ENCODE data around the gene DOK7.

DNA sequence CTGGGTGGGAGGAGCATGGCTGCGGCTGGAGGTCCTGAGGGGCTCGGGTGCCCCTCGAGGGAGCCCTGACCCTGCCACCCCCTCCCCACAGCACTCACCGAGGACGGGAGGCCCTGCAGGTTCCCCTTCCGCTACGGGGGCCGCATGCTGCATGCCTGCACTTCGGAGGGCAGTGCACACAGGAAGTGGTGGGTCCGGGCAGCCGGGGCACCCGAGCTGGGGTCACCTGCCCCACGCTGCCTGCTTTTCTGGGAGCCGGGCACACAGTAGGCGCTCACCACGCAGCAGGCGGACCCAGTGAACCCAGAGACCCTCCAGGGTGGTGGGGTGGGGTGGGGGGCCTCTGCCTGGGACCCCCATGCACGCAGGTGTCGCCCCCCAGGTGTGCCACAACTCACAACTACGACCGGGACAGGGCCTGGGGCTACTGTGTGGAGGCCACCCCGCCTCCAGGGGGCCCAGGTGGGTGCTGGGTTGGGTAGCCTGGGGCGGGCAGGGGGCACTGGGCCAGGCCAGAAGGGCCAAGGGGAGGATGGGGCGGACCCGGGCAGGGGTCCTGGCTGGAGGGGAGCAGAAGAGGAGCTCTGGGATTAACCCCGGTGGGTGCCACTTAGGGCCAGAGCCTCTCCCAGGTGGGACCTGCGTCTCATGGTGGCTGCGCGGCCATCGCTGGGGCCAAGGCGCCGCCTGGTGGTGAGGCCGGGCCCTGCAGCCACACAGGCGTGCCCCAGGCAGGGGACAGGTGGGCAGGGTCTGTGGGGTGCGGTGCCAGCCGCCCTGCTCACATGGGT lies 20.0 kb upstream of the DOK7 start:
- TF ChIP-seq POLR2A (IDR thresholded peaks at IDR 0.05; ENCODE audit: low read depth, low read length) = no peak
- no peak for TF ChIP-seq TAF1 (IDR thresholded peaks at IDR 0.05; ENCODE audit: low read depth, low read length)
- TF ChIP-seq POLR2AphosphoS5 (IDR thresholded peaks at IDR 0.05; ENCODE audit: low read depth, low read length) = no peak
